GM23338 (cell line): ENCODE results near the gene KCNQ5.

Experiments used
- CTCF ChIP-seq, 2 experiments: fragments of 200-600 bp in 1 of 2; sonication (generic) in 1 of 2; conservative IDR thresholded peaks; 2 replicates each; pipeline versions ENCODE4 v1.5.1 to v1.6.1; 2016 to 2017; ENCODE audit warnings: antibody characterized with exemption in 2 of 2, low read depth in 2 of 2, mild to moderate bottlenecking in 2 of 2, moderate library complexity in 1 of 2
- EZH2 ChIP-seq: fragments of 200-600 bp; sonication (generic); IDR thresholded peaks from one replicate; pipeline ENCODE4 v1.8.0; 2017; ENCODE audit warnings: antibody characterized with exemption, mild to moderate bottlenecking, low read depth; ENCODE audit not compliant: unreplicated experiment

- TF ChIP-seq CTCF (conservative IDR thresholded peaks at IDR 0.05; ENCODE audit: low read depth in 2 of 2) (no peak), EZH2 (no peak)
Measured at GRCh38 chr6:73234733-73235132, 612.9 kb downstream of the KCNQ5 start.
